ENCODE results near the gene PITPNM3. TPM values are rescaled to one million over a fixed set of nuclear protein-coding genes. Genes with fewer than 3 reads are reported as not detected.
A peak's percentile ranks its signal among the peaks of the same experiment; 100 is the strongest.

PITPNM3 gene
- total RNA-seq, 4 donors from 2014 or later: 0.13 to 0.87 (median 0.41) TPM

GRCh38 chr17:6472517-6472916, 83.8 kb downstream of the PITPNM3 start:
- H3K4me3 ChIP-seq: no peak overlapping the region
- peaks cover 4 to 6% of the 10 kb centered on the region in 2 donors for H3K4me1 ChIP-seq
- no peaks in the 10 kb centered on the region for H3K36me3 ChIP-seq
- no peak for TF ChIP-seq POLR2A (IDR thresholded peaks at IDR 0.05)
- TF ChIP-seq, protein P1, sequence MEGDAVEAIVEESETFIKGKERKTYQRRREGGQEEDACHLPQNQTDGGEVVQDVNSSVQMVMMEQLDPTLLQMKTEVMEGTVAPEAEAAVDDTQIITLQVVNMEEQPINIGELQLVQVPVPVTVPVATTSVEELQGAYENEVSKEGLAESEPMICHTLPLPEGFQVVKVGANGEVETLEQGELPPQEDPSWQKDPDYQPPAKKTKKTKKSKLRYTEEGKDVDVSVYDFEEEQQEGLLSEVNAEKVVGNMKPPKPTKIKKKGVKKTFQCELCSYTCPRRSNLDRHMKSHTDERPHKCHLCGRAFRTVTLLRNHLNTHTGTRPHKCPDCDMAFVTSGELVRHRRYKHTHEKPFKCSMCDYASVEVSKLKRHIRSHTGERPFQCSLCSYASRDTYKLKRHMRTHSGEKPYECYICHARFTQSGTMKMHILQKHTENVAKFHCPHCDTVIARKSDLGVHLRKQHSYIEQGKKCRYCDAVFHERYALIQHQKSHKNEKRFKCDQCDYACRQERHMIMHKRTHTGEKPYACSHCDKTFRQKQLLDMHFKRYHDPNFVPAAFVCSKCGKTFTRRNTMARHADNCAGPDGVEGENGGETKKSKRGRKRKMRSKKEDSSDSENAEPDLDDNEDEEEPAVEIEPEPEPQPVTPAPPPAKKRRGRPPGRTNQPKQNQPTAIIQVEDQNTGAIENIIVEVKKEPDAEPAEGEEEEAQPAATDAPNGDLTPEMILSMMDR (IDR thresholded peaks at IDR 0.05 in 4 of 5, conservative IDR thresholded peaks at IDR 0.05 in 1 of 5): no peak
- intact Hi-C loops (cut with DNase I; ENCODE audit: low total_unique reads): loop anchor here (2.0 to 10.0 kb wide), 2 partner anchors 82 to 168 kb away; partner anchors contain the start of genes KIAA0753, PITPNM3 and TXNDC17
- DNase-seq: no peak
- no peak overlapping the region for H3K27ac ChIP-seq
- H3K9me3 ChIP-seq: no peaks in the 10 kb centered on the region
- in situ Hi-C loops (cut with MboI; ENCODE audit: low sequenced_read_pairs in 4 of 4): loop anchor here in 1 of 4 donors (25.0 kb wide), 1 partner anchor 115 kb away; no protein-coding TSS in a partner anchor
- H3K27me3 ChIP-seq: no peaks in the 10 kb centered on the region
- ATAC-seq: no peak

DNA sequence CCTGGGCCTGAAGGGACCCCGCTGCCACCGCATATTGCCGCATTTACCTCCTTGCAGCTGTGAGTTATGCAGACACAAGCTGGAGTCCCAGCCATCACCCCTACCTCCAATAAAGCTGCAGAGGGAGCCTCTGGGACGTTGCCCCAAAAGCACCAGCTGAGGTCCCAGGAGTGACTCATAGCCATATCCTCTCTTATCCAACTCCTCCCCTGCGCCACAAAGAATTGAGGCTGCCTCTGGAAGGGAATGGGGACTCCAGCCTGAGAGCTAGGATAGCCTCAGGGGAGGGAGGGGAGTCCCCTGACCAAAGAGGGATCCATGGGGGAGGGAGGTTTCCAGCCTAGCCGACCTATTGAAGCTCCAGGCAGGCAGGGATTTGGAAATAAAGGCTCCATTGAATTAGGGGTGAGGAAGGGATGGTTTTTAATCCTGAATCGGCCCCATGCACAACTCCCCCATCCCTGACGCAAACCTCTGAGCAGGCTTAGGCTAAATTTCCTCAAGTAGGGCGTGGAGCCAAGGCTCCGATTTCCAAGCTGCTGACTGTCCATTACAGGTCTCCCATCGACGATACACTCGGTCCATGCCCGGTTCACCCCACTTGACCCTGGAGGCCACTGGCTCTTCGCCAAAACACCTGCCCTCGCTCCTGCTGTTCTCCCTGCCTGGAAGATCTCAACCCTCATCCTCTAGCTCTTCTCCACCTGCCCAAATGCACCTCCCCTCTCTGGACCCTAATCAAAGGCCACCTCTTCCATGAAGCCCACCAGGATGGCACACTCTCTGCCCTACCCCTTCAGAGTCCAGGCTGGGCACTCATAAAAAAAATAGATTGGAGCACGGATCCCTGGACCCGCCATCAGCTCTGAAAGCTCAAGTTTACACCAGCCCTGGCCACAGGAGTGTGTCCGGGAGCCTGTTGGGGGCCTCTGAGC, 84.6 kb downstream of the PITPNM3 start:
- in situ Hi-C loops (cut with MboI; ENCODE audit: low sequenced_read_pairs in 4 of 4) (loop anchor here in 1 of 4 donors (25.0 kb wide), 1 partner anchor 116 kb away; no protein-coding TSS in a partner anchor), intact Hi-C loops (cut with DNase I; ENCODE audit: low total_unique reads) (loop anchor here (2.0 to 10.0 kb wide), 2 partner anchors 83 to 169 kb away; partner anchors contain the start of genes KIAA0753, PITPNM3 and TXNDC17)
- ATAC-seq (peak in 1 of 2 donors; percentile 40), DNase-seq (no peak)
- Histone ChIP-seq H3K27me3 (no peaks in the 10 kb centered on the region), H3K27ac (no peak overlapping the region), H3K9me3 (no peaks in the 10 kb centered on the region), H3K4me1 (peaks cover 4 to 6% of the 10 kb centered on the region in 2 donors), H3K4me3 (no peak overlapping the region), H3K36me3 (no peaks in the 10 kb centered on the region)
- TF ChIP-seq POLR2A (IDR thresholded peaks at IDR 0.05): no peak
- TF ChIP-seq, protein P1 (IDR thresholded peaks at IDR 0.05 in 4 of 5, conservative IDR thresholded peaks at IDR 0.05 in 1 of 5): no peak

GRCh38 chr17:6470751-6471521, 85.4 kb downstream of the PITPNM3 start:
- DNase-seq (no peak), ATAC-seq (no peak)
- Histone ChIP-seq H3K4me1 (peaks cover 4 to 6% of the 10 kb centered on the region in 2 donors), H3K27ac (no peak overlapping the region), H3K36me3 (no peaks in the 10 kb centered on the region), H3K4me3 (no peak overlapping the region), H3K9me3 (no peaks in the 10 kb centered on the region), H3K27me3 (no peaks in the 10 kb centered on the region)
- in situ Hi-C loops (cut with MboI; ENCODE audit: low sequenced_read_pairs in 4 of 4) (loop anchor here in 1 of 4 donors (25.0 kb wide), 1 partner anchor 116 kb away; no protein-coding TSS in a partner anchor), intact Hi-C loops (cut with DNase I; ENCODE audit: low total_unique reads) (loop anchor here (10.0 kb wide), 1 partner anchor 84 kb away; the partner anchor contains the start of gene PITPNM3)
- TF ChIP-seq POLR2A (IDR thresholded peaks at IDR 0.05): no peak
- TF ChIP-seq, protein P1 (IDR thresholded peaks at IDR 0.05 in 4 of 5, conservative IDR thresholded peaks at IDR 0.05 in 1 of 5): no peak

- intact Hi-C loops (cut with DNase I; ENCODE audit: low total_unique reads) (loop anchor here (10.0 kb wide), 1 partner anchor 85 kb away; the partner anchor contains the start of gene PITPNM3), in situ Hi-C loops (cut with MboI; ENCODE audit: low sequenced_read_pairs in 4 of 4) (loop anchor here in 1 of 4 donors (25.0 kb wide), 1 partner anchor 117 kb away; no protein-coding TSS in a partner anchor)
- no peaks in the 10 kb centered on the region for H3K27me3 ChIP-seq
- no peak overlapping the region for H3K27ac ChIP-seq
- H3K4me1 ChIP-seq: peaks cover 4 to 6% of the 10 kb centered on the region in 2 donors
- no peak overlapping the region for H3K4me3 ChIP-seq
- H3K9me3 ChIP-seq: no peaks in the 10 kb centered on the region
- ATAC-seq (no peak), DNase-seq (no peak)
- TF ChIP-seq POLR2A (IDR thresholded peaks at IDR 0.05): no peak
- TF ChIP-seq, protein P1 (IDR thresholded peaks at IDR 0.05 in 4 of 5, conservative IDR thresholded peaks at IDR 0.05 in 1 of 5): no peak
- no peaks in the 10 kb centered on the region for H3K36me3 ChIP-seq
These were observed 86.1 kb downstream of the PITPNM3 start for GRCh38 chr17:6470146-6470718.
